ENCODE results near the gene SYCE1L. TPM values are rescaled to one million over a fixed set of nuclear protein-coding genes. Genes with fewer than 3 reads are reported as not detected.

Gene SYCE1L
- total RNA-seq, 1 donor from 2014 or later = 18.3 TPM

GRCh38 chr16:77225182-77225581, 26.0 kb downstream of the SYCE1L start:
- no peak overlapping the region for H3K27ac Mint-ChIP-seq (ENCODE audit: unreplicated experiment)
- no peak for DNase-seq (ENCODE audit: low read depth, low spot score)
- no peaks in the 10 kb centered on the region for H3K27me3 Mint-ChIP-seq (ENCODE audit: low read depth)
- no peak for TF ChIP-seq CTCF (conservative IDR thresholded peaks at IDR 0.05)
- no peak overlapping the region for H3K4me3 Mint-ChIP-seq
- H3K36me3 Mint-ChIP-seq (ENCODE audit: low read depth) = peaks cover 2% of the 10 kb centered on the region
- no peaks in the 10 kb centered on the region for H3K9me3 Mint-ChIP-seq
- H3K4me1 Mint-ChIP-seq = no peaks in the 10 kb centered on the region

GRCh38 chr16:77227745-77228144, 28.5 kb downstream of the SYCE1L start:
- no peaks in the 10 kb centered on the region for H3K9me3 Mint-ChIP-seq
- no peak for DNase-seq (ENCODE audit: low read depth, low spot score)
- H3K27me3 Mint-ChIP-seq (ENCODE audit: low read depth) = no peaks in the 10 kb centered on the region
- no peak overlapping the region for H3K4me3 Mint-ChIP-seq
- no peak for TF ChIP-seq CTCF (conservative IDR thresholded peaks at IDR 0.05)
- no peaks in the 10 kb centered on the region for H3K4me1 Mint-ChIP-seq
- H3K36me3 Mint-ChIP-seq (ENCODE audit: low read depth) = peaks cover 2% of the 10 kb centered on the region
- H3K27ac Mint-ChIP-seq (ENCODE audit: unreplicated experiment) = no peak overlapping the region

- H3K9me3 Mint-ChIP-seq = no peaks in the 10 kb centered on the region
- no peak overlapping the region for H3K27ac Mint-ChIP-seq (ENCODE audit: unreplicated experiment)
- H3K4me3 Mint-ChIP-seq = no peak overlapping the region
- H3K27me3 Mint-ChIP-seq (ENCODE audit: low read depth) = peaks cover 7% of the 10 kb centered on the region
- no peak for DNase-seq (ENCODE audit: low read depth, low spot score)
- H3K4me1 Mint-ChIP-seq = peaks cover 2% of the 10 kb centered on the region
- no peak for TF ChIP-seq CTCF (conservative IDR thresholded peaks at IDR 0.05)
- H3K36me3 Mint-ChIP-seq (ENCODE audit: low read depth) = no peaks in the 10 kb centered on the region
Measured at GRCh38 chr16:77231047-77231446, 31.8 kb downstream of the SYCE1L start.

GRCh38 chr16:77233799-77234519, 34.8 kb downstream of the SYCE1L start:
- H3K4me1 Mint-ChIP-seq = peaks cover 6% of the 10 kb centered on the region
- H3K36me3 Mint-ChIP-seq (ENCODE audit: low read depth) = no peaks in the 10 kb centered on the region
- H3K27ac Mint-ChIP-seq (ENCODE audit: unreplicated experiment) = no peak overlapping the region
- H3K4me3 Mint-ChIP-seq = no peak overlapping the region
- peaks cover 14% of the 10 kb centered on the region for H3K27me3 Mint-ChIP-seq (ENCODE audit: low read depth)
- no peak for DNase-seq (ENCODE audit: low read depth, low spot score)
- no peak for TF ChIP-seq CTCF (conservative IDR thresholded peaks at IDR 0.05)
- H3K9me3 Mint-ChIP-seq = no peaks in the 10 kb centered on the region

- Mint-ChIP-seq H3K27ac (ENCODE audit: unreplicated experiment) (no peak overlapping the region), H3K36me3 (ENCODE audit: low read depth) (no peaks in the 10 kb centered on the region), H3K4me1 (peaks cover 6% of the 10 kb centered on the region), H3K27me3 (ENCODE audit: low read depth) (peaks cover 14% of the 10 kb centered on the region), H3K4me3 (no peak overlapping the region), H3K9me3 (no peaks in the 10 kb centered on the region)
- no peak for TF ChIP-seq CTCF (conservative IDR thresholded peaks at IDR 0.05)
- no peak for DNase-seq (ENCODE audit: low read depth, low spot score)
Measured at GRCh38 chr16:77234611-77235010, 35.4 kb downstream of the SYCE1L start.
